ENCODE results near the gene ZCCHC24. TPM values are rescaled to one million over a fixed set of nuclear protein-coding genes. Genes with fewer than 3 reads are reported as not detected.

The ZCCHC24 gene
- total and polyA plus RNA-seq, 2 donors (not counting 3 experiments of a cell fraction or from before 2014, with no cell fraction given) = 5.2 to 8.4 TPM

DNA sequence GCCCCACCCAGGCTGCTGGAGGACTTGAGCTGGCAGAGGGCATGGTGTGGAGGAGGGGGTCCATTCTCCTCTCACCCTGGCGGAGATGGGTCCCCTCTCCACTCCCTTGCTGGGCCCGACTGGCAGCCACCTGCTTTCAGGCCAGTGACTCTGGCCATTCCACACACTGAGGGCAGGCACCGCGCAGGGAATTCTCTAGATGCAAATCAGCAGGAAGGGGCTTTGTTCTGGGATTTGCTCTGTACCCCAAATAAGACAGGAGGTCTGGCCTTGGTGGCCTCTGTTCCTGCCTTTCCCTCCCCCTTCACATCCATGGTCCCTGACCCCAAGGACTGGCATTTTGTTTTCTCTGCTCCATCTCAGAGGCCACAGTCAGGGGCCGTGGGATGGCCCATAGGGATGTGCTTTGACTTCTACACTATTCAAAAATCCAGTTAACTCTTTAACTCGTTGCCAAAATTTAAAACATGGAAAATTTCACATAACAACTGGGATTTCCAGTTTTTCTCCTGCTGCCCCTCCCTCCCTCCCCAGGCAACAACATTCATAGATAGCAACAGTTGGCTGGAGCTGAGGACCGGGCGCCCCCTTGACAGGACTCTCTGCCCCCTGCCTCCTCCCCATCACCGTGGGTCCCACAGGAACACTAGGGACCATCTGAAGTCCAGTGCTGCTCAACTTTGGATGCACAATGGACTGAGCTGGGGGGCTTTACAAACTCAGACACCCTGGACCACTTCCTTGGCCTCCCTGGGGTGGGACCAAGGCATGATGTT lies 64.3 kb downstream of the ZCCHC24 start:
- no peak for FAIRE-seq
- H3K9ac ChIP-seq (replicated peaks; ENCODE audit: extremely low read depth, insufficient read depth, low read length) = no peak overlapping the region

More for the DNA sequence above, 64.3 kb downstream of the ZCCHC24 start:
- Histone ChIP-seq H3K79me2 (ENCODE audit: control insufficient read depth, insufficient read depth, low read length) (no peaks in the 10 kb centered on the region), H3K27ac (ENCODE audit: insufficient read depth, low read depth, low read length) (no peak overlapping the region), H3K4me1 (ENCODE audit: control insufficient read depth, extremely low read depth, insufficient read depth, low read length) (no peaks in the 10 kb centered on the region), H3K9me3 (replicated peaks; ENCODE audit: control insufficient read depth, insufficient read depth, low read length) (no peaks in the 10 kb centered on the region), H4K20me1 (replicated peaks; ENCODE audit: control insufficient read depth, extremely low read depth, insufficient read depth, low read length) (no peaks in the 10 kb centered on the region), H3K36me3 (ENCODE audit: control insufficient read depth in 2 of 2, extremely low read depth in 1 of 2, insufficient read depth in 2 of 2, low read length in 2 of 2) (no peaks in the 10 kb centered on the region), H3K27me3 (ENCODE audit: control insufficient read depth in 2 of 2, insufficient read depth in 2 of 2, low read length in 2 of 2) (peaks cover 0 to 2% of the 10 kb centered on the region in 2 experiments), H3K4me3 (replicated peaks in 1 of 3; ENCODE audit: insufficient read depth in 1 of 3, low read depth in 1 of 3, low read length in 3 of 3) (no peak overlapping the region), H3K9me1 (replicated peaks; ENCODE audit: control insufficient read depth, extremely low read depth, insufficient read depth, low read length) (no peaks in the 10 kb centered on the region), H3K4me2 (ENCODE audit: insufficient read depth, low read length) (no peak overlapping the region), H2AFZ (ENCODE audit: low read depth, low read length) (no peak overlapping the region)
- DNase-seq (ENCODE audit: low read depth, low spot score) = no peak
- no TSS peak for BruUV-seq (replicated peaks)
- intact Hi-C loops (cut with micrococcal nuclease) (no loop called here), dilution Hi-C loops (cut with MboI; ENCODE audit: extremely low pct_ligation_motif_present, low sequenced_read_pairs) (no loop called here)
- CTCF ChIA-PET = interaction anchor here (1.3 kb wide), 1 partner anchor 87 kb away, joined by 3 read pairs; no protein-coding TSS in a partner anchor
- no peak for TF ChIP-seq JUN (IDR thresholded peaks at IDR 0.05; ENCODE audit: borderline replicate concordance, insufficient read depth, insufficient read length, low read depth)
- TF ChIP-seq EZH2 (IDR thresholded peaks at IDR 0.05; ENCODE audit: borderline replicate concordance, low read depth, low read length, severe bottlenecking) = no peak
- TF ChIP-seq, protein P1, sequence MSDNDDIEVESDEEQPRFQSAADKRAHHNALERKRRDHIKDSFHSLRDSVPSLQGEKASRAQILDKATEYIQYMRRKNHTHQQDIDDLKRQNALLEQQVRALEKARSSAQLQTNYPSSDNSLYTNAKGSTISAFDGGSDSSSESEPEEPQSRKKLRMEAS (IDR thresholded peaks at IDR 0.05; ENCODE audit: insufficient read depth, insufficient read length) = no peak
- TF ChIP-seq GATA2 (IDR thresholded peaks at IDR 0.05; ENCODE audit: insufficient read depth, insufficient read length, low read depth, low read length) = no peak
- TF ChIP-seq FOS (IDR thresholded peaks at IDR 0.05; ENCODE audit: borderline replicate concordance, insufficient read depth, low read length) = no peak
- TF ChIP-seq MYC (IDR thresholded peaks at IDR 0.05; ENCODE audit: low read depth, low read length) = no peak
- TF ChIP-seq POLR2AphosphoS5 (IDR thresholded peaks at IDR 0.05; ENCODE audit: insufficient read depth, low read depth, low read length) = no peak
- TF ChIP-seq, protein P2, sequence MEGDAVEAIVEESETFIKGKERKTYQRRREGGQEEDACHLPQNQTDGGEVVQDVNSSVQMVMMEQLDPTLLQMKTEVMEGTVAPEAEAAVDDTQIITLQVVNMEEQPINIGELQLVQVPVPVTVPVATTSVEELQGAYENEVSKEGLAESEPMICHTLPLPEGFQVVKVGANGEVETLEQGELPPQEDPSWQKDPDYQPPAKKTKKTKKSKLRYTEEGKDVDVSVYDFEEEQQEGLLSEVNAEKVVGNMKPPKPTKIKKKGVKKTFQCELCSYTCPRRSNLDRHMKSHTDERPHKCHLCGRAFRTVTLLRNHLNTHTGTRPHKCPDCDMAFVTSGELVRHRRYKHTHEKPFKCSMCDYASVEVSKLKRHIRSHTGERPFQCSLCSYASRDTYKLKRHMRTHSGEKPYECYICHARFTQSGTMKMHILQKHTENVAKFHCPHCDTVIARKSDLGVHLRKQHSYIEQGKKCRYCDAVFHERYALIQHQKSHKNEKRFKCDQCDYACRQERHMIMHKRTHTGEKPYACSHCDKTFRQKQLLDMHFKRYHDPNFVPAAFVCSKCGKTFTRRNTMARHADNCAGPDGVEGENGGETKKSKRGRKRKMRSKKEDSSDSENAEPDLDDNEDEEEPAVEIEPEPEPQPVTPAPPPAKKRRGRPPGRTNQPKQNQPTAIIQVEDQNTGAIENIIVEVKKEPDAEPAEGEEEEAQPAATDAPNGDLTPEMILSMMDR (IDR thresholded peaks at IDR 0.05; ENCODE audit: extremely low read depth in 1 of 2, insufficient read depth in 1 of 2, low read depth in 1 of 2, low read length in 2 of 2) = no peak
- POLR2A ChIA-PET = no interaction called here

All from endothelial cell of umbilical vein (primary cell).